WTC11 (cell line): ENCODE results near the gene CCDC154. TPM values are rescaled to one million over a fixed set of nuclear protein-coding genes. Genes with fewer than 3 reads are reported as not detected.

ENCODE experiments used
- ATAC-seq: fragments of 200-7000 bp; cut with Tn5 transposase; 2 replicates; pipeline ENCODE4 v1.10.0; 2021; ENCODE audit warnings: mild to moderate bottlenecking, moderate library complexity
- CTCF ChIA-PET: fragments of 300-600 bp; sonication (Branson Sonifier 250); formaldehyde crosslinking; loops from one replicate; lab custom pipeline; 2021; ENCODE audit warnings: antibody characterized with exemption; lab: Charles Lee
- POLR2A ChIA-PET: fragments of 350-600 bp; sonication (Branson Sonifier 250); formaldehyde crosslinking; loops from one replicate; lab custom pipeline; 2021; ENCODE audit warnings: antibody characterized with exemption; lab: Charles Lee
- DNase-seq: peaks from one replicate; pipeline ENCODE4 v3.0.0; 2021; ENCODE audit warnings: low spot score
- H3K27ac Mint-ChIP-seq: 2 replicates; pipeline ENCODE4 v1.8.0; 2021; ENCODE audit warnings: mixed read lengths
- H3K27me3 Mint-ChIP-seq: 2 replicates; pipeline ENCODE4 v1.8.0; 2021; ENCODE audit warnings: low read depth, mild to moderate bottlenecking, moderate library complexity, mixed read lengths
- H3K36me3 Mint-ChIP-seq: 2 replicates; pipeline ENCODE4 v1.8.0; 2021; ENCODE audit warnings: mixed read lengths
- H3K4me1 Mint-ChIP-seq: 2 replicates; pipeline ENCODE4 v1.8.0; 2022; ENCODE audit warnings: mixed read lengths
- H3K4me3 Mint-ChIP-seq: 2 replicates; pipeline ENCODE4 v1.8.0; 2021; ENCODE audit warnings: mild to moderate bottlenecking, moderate library complexity, mixed read lengths
- H3K9me3 Mint-ChIP-seq: 2 replicates; pipeline ENCODE4 v1.8.0; 2021; ENCODE audit warnings: mixed read lengths
- ZNF423 ChIP-seq: fragments of 250-450 bp; sonication (Bioruptor Pico); IDR thresholded peaks from 2 replicates; pipeline ENCODE4 v2.1.2; 2022; ENCODE audit warnings: mild to moderate bottlenecking, moderate library complexity
- total RNA-seq: library from RNA; stranded (reverse); gene quantifications from 3 replicates; pipeline ENCODE4 v1.2.3, GENCODE V29; 2021
- TF ChIP-seq, protein P1 (sequence below): sonication (generic); formaldehyde crosslinking; IDR thresholded peaks from 2 replicates; pipeline ENCODE4 v1.8.1; 2022; ENCODE audit warnings: mild to moderate bottlenecking, moderate library complexity, missing genetic modification reagents
- TF ChIP-seq, protein P2 (sequence below): sonication (generic); formaldehyde crosslinking; IDR thresholded peaks from 2 replicates; pipeline ENCODE4 v1.8.0; 2022; ENCODE audit warnings: missing genetic modification reagents
- TF ChIP-seq, protein P3 (sequence below): sonication (generic); formaldehyde crosslinking; IDR thresholded peaks from 2 replicates; pipeline ENCODE4 v1.8.0; 2023; ENCODE audit warnings: mild to moderate bottlenecking, missing genetic modification reagents
- TF ChIP-seq, protein P4 (sequence below): sonication (generic); formaldehyde crosslinking; IDR thresholded peaks from 2 replicates; pipeline ENCODE4 v1.8.1; 2022; ENCODE audit warnings: low read depth, missing genetic modification reagents, borderline replicate concordance
- TF ChIP-seq, protein P5 (sequence below): sonication (generic); formaldehyde crosslinking; IDR thresholded peaks from 2 replicates; pipeline ENCODE4 v1.8.1; 2022; ENCODE audit warnings: low read depth, mild to moderate bottlenecking, moderate library complexity, missing genetic modification reagents, borderline replicate concordance
- TF ChIP-seq, protein P6 (sequence below): sonication (generic); formaldehyde crosslinking; IDR thresholded peaks from 2 replicates; pipeline ENCODE4 v1.8.1; 2023; ENCODE audit warnings: mild to moderate bottlenecking, moderate library complexity, missing genetic modification reagents
- TF ChIP-seq, protein P7 (sequence below): fragments of 200-600 bp; IDR thresholded peaks from 2 replicates; pipeline ENCODE4 v1.8.0; 2022; ENCODE audit warnings: antibody characterized with exemption

Gene CCDC154
- total RNA-seq, 1 experiment from 2014 or later, result 0.46 TPM

DNA sequence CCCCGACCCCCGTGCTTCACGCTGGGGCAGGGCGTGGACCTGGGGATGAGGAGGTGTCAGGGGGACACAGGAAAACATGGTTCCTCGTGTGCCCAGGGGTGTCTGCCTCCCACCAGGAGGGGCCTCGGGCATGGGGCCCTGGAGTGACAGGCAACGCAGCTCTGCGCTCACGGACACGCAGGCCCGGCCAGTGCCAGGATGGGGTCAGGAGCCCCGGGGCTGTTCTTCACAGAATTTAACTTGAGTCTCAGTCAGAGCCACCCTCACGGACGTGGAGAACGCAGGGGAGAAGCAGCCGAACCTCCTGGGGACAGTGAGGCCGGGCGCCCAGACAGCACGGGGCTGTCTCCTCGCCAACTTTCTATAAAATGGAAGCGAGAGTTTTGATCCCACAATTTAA, 46.6 kb downstream of the CCDC154 start:
- H3K4me3 Mint-ChIP-seq, result no peak overlapping the region
- H3K27me3 Mint-ChIP-seq, result no peaks in the 10 kb centered on the region
- CTCF ChIA-PET, result no interaction called here
- TF ChIP-seq, protein P1, sequence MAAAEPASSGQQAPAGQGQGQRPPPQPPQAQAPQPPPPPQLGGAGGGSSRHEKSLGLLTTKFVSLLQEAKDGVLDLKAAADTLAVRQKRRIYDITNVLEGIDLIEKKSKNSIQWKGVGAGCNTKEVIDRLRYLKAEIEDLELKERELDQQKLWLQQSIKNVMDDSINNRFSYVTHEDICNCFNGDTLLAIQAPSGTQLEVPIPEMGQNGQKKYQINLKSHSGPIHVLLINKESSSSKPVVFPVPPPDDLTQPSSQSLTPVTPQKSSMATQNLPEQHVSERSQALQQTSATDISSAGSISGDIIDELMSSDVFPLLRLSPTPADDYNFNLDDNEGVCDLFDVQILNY (CRISPR knock-in tag), result no peak
- TF ChIP-seq, protein P2, sequence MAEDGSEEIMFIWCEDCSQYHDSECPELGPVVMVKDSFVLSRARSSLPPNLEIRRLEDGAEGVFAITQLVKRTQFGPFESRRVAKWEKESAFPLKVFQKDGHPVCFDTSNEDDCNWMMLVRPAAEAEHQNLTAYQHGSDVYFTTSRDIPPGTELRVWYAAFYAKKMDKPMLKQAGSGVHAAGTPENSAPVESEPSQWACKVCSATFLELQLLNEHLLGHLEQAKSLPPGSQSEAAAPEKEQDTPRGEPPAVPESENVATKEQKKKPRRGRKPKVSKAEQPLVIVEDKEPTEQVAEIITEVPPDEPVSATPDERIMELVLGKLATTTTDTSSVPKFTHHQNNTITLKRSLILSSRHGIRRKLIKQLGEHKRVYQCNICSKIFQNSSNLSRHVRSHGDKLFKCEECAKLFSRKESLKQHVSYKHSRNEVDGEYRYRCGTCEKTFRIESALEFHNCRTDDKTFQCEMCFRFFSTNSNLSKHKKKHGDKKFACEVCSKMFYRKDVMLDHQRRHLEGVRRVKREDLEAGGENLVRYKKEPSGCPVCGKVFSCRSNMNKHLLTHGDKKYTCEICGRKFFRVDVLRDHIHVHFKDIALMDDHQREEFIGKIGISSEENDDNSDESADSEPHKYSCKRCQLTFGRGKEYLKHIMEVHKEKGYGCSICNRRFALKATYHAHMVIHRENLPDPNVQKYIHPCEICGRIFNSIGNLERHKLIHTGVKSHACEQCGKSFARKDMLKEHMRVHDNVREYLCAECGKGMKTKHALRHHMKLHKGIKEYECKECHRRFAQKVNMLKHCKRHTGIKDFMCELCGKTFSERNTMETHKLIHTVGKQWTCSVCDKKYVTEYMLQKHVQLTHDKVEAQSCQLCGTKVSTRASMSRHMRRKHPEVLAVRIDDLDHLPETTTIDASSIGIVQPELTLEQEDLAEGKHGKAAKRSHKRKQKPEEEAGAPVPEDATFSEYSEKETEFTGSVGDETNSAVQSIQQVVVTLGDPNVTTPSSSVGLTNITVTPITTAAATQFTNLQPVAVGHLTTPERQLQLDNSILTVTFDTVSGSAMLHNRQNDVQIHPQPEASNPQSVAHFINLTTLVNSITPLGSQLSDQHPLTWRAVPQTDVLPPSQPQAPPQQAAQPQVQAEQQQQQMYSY (CRISPR knock-in tag), result no peak
- TF ChIP-seq, protein P3, sequence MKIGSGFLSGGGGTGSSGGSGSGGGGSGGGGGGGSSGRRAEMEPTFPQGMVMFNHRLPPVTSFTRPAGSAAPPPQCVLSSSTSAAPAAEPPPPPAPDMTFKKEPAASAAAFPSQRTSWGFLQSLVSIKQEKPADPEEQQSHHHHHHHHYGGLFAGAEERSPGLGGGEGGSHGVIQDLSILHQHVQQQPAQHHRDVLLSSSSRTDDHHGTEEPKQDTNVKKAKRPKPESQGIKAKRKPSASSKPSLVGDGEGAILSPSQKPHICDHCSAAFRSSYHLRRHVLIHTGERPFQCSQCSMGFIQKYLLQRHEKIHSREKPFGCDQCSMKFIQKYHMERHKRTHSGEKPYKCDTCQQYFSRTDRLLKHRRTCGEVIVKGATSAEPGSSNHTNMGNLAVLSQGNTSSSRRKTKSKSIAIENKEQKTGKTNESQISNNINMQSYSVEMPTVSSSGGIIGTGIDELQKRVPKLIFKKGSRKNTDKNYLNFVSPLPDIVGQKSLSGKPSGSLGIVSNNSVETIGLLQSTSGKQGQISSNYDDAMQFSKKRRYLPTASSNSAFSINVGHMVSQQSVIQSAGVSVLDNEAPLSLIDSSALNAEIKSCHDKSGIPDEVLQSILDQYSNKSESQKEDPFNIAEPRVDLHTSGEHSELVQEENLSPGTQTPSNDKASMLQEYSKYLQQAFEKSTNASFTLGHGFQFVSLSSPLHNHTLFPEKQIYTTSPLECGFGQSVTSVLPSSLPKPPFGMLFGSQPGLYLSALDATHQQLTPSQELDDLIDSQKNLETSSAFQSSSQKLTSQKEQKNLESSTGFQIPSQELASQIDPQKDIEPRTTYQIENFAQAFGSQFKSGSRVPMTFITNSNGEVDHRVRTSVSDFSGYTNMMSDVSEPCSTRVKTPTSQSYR (CRISPR knock-in tag), result no peak
- ATAC-seq (no peak), DNase-seq (no peak)
- POLR2A ChIA-PET, result no interaction called here
- H3K4me1 Mint-ChIP-seq, result no peaks in the 10 kb centered on the region
- no peaks in the 10 kb centered on the region for H3K9me3 Mint-ChIP-seq
- H3K36me3 Mint-ChIP-seq, result peaks cover 11% of the 10 kb centered on the region; the same call in 1 of the 2 replicates
- no peak overlapping the region for H3K27ac Mint-ChIP-seq

DNA sequence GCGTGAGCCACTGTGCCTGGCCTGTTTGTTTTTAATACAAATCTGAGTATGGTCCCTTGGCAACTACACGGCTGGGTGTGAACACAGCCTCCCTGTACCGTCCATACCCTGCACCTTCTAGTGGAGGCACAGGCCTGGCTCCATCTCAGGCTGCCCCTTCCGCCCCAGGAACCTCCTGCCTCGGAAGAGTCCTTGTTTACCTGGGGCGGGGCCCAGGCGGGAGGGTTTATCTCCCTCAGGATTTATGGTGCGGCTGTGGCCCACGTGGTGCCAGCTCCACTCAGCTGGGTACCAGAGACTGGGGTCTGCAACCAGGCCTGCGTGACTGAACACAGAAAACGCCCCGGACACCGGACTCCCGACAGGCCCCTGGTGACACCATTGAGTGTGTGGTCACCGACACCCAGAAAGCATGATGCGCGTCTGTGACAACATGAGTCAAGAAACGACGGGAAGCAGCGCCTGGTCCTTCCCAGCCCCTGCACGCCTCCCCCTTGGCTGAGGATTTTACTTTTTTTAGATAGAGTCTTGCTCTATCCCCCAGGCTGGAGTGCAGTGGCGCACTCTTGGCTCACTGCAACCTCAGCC, 48.8 kb downstream of the CCDC154 start:
- CTCF ChIA-PET, result no interaction called here
- H3K27me3 Mint-ChIP-seq, result no peaks in the 10 kb centered on the region
- H3K9me3 Mint-ChIP-seq, result no peaks in the 10 kb centered on the region
- DNase-seq, result no peak
- H3K27ac Mint-ChIP-seq, result no peak overlapping the region
- no peaks in the 10 kb centered on the region for H3K4me1 Mint-ChIP-seq
- no peak for TF ChIP-seq ZNF423
- TF ChIP-seq, protein P4, sequence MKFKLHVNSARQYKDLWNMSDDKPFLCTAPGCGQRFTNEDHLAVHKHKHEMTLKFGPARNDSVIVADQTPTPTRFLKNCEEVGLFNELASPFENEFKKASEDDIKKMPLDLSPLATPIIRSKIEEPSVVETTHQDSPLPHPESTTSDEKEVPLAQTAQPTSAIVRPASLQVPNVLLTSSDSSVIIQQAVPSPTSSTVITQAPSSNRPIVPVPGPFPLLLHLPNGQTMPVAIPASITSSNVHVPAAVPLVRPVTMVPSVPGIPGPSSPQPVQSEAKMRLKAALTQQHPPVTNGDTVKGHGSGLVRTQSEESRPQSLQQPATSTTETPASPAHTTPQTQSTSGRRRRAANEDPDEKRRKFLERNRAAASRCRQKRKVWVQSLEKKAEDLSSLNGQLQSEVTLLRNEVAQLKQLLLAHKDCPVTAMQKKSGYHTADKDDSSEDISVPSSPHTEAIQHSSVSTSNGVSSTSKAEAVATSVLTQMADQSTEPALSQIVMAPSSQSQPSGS (CRISPR knock-in tag), result no peak
- TF ChIP-seq, protein P5, sequence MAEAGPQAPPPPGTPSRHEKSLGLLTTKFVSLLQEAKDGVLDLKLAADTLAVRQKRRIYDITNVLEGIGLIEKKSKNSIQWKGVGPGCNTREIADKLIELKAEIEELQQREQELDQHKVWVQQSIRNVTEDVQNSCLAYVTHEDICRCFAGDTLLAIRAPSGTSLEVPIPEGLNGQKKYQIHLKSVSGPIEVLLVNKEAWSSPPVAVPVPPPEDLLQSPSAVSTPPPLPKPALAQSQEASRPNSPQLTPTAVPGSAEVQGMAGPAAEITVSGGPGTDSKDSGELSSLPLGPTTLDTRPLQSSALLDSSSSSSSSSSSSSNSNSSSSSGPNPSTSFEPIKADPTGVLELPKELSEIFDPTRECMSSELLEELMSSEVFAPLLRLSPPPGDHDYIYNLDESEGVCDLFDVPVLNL (CRISPR knock-in tag), result no peak
- TF ChIP-seq, protein P6, sequence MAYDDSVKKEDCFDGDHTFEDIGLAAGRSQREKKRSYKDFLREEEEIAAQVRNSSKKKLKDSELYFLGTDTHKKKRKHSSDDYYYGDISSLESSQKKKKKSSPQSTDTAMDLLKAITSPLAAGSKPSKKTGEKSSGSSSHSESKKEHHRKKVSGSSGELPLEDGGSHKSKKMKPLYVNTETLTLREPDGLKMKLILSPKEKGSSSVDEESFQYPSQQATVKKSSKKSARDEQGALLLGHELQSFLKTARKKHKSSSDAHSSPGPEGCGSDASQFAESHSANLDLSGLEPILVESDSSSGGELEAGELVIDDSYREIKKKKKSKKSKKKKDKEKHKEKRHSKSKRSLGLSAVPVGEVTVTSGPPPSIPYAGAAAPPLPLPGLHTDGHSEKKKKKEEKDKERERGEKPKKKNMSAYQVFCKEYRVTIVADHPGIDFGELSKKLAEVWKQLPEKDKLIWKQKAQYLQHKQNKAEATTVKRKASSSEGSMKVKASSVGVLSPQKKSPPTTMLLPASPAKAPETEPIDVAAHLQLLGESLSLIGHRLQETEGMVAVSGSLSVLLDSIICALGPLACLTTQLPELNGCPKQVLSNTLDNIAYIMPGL (CRISPR knock-in tag), result no peak
- TF ChIP-seq, protein P7, sequence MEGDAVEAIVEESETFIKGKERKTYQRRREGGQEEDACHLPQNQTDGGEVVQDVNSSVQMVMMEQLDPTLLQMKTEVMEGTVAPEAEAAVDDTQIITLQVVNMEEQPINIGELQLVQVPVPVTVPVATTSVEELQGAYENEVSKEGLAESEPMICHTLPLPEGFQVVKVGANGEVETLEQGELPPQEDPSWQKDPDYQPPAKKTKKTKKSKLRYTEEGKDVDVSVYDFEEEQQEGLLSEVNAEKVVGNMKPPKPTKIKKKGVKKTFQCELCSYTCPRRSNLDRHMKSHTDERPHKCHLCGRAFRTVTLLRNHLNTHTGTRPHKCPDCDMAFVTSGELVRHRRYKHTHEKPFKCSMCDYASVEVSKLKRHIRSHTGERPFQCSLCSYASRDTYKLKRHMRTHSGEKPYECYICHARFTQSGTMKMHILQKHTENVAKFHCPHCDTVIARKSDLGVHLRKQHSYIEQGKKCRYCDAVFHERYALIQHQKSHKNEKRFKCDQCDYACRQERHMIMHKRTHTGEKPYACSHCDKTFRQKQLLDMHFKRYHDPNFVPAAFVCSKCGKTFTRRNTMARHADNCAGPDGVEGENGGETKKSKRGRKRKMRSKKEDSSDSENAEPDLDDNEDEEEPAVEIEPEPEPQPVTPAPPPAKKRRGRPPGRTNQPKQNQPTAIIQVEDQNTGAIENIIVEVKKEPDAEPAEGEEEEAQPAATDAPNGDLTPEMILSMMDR, result no peak
- TF ChIP-seq, protein P2 (CRISPR knock-in tag), result no peak
- TF ChIP-seq, all 79 proteins: peak for 0
- Mint-ChIP-seq H3K36me3 (peaks cover 5% of the 10 kb centered on the region; the same call in 1 of the 2 replicates), H3K4me3 (no peak overlapping the region)
- ATAC-seq, result no peak
- POLR2A ChIA-PET, result interaction anchor here (0.7 kb wide), 1 partner anchor 8 kb away, joined by 4 read pairs; no protein-coding TSS in a partner anchor
